HG03342 (cell line): ENCODE results near the gene F7.

Experiments
- ATAC-seq: cut with Tn5 transposase; IDR thresholded peaks from one replicate; pipeline ENCODE4 v1.9.1; 2021; ENCODE audit warnings: mild to moderate bottlenecking, moderate library complexity; ENCODE audit not compliant: unreplicated experiment

F7 gene

DNA sequence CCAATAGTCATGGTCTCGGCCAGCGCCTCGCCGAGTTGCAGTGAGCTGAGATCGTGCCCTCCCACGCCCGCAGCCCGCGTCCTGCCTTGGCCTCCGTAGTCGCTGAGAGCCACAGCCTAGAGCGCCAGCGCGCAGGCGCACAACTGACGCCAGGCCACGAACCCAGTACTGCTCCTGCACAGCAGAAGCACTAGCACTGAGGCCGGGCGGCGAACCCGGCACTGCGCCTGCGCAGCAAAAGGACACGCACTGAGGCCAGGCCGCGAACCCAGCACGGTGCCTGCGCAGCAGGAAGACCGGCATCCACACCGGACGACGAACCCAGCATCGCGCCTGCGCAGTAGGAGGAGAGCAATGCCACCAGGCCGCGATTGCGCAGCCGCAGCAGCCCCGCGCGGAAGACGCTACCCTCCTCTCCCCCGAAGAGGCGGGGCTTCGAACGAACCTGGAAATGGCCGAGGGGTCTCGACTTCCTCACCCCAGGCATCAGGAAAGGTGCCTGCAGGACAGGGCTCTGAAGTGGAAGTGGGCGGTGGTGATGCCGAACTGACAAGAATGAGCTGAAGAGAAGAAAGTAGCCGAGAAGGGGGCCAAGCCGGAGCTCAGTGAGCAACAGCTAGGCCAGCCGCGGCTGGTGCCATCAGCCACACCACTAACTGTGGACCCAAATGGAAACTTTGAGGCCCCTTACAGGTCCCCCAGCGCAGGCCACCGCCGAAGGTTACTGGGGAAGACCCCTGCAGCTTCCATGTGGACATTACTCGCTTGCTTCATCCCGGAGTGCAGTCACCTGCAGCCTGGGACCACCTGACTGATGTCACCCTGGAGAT lies 24.5 kb downstream of the F7 start:
- no peak for ATAC-seq

GRCh38 chr13:113135281-113135760 lies 29.7 kb downstream of the F7 start:
- ATAC-seq, result no peak

GRCh38 chr13:113137691-113138298 lies 32.2 kb downstream of the F7 start:
- no peak for ATAC-seq

DNA sequence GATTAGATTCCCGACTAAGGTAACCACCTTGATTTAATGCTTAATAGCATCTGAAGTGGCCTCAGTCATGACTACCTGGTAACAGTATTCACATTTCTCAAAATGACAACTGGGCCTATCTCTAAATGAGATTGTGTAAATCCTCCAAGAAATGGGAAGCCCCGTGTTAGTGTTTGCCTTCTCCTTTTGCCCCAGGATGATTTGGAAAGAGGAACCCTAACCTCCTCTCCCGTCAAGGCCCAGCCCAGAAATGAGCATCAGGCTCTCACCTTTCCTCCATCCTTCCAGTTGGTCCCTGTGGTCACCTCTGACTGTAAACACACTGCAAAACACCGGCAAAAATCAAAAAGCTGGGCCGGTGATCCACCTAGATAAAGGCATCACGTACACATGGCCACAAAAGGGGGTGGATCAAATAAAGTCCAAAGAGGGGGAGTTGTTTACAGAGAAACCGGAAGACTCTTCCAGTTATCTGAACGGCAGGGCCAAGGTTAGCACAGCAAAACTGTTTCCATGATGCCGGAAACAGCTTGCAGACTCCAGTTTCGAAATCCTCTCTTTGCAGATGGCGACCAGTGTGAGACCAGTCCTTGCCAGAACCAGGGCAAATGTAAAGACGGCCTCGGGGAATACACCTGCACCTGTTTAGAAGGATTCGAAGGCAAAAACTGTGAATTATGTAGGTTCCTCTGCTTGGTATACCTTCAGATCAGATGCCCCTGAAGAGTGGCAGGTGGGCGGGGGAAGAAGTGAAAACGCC lies 33.4 kb downstream of the F7 start:
- ATAC-seq, result no peak

GRCh38 chr13:113139577-113139976 lies 34.0 kb downstream of the F7 start:
- no peak for ATAC-seq

GRCh38 chr13:113140677-113141600 lies 35.3 kb downstream of the F7 start:
- ATAC-seq, result no peak

DNA sequence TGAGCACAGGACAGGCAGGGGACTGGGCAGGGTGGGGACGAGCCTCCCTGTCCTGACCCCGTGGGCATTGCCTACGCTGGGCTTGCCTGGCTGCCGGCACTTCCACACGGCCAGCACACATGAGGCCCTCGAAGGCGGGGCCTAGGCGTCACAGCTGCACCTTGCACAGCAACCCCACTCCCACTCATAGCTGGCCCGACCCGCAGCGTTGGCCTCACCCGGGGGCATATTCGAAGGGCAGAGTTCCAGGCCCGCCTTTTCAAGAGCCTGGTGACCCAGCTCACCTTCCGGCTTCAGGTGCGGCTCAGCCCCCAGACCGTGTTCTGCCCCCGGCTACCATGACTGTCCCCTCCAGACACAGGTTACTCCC lies 36.0 kb downstream of the F7 start:
- ATAC-seq, result no peak

- ATAC-seq, result no peak
Observed at GRCh38 chr13:113142876-113143275, 37.3 kb downstream of the F7 start.

DNA sequence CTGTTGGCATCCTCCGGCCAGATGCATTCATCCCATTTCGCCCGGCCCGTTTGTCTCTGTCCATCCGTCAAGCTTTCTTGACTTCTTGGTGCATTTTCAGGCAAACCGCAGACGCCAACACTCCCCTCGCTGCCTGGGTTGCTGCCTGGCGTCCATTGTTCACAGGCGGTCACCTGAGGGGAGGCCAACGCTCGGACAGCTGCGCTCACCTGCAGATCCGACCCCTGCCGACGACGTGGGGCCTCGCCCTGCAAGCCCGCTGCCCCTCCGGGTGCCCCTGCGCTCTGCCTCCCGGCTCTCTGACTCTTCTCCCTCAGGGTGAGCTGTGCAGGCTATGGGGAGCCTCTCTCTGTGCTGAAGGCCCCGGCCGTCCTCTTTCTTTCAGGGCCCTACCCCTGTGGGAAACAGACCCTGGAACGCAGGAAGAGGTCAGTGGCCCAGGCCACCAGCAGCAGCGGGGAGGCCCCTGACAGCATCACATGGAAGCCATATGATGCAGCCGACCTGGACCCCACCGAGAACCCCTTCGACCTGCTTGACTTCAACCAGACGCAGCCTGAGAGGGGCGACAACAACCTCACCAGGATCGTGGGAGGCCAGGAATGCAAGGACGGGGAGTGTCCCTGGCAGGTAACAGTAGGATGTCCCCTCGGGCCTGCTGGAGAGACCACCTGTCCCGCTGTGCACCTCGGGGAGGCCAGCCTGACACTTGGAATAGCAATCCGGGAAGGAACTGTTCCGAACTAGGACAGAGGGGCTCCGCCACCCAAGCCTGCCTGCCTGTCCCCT lies 38.1 kb downstream of the F7 start:
- ATAC-seq, result no peak

GRCh38 chr13:113144255-113144629 lies 38.7 kb downstream of the F7 start:
- no peak for ATAC-seq

DNA sequence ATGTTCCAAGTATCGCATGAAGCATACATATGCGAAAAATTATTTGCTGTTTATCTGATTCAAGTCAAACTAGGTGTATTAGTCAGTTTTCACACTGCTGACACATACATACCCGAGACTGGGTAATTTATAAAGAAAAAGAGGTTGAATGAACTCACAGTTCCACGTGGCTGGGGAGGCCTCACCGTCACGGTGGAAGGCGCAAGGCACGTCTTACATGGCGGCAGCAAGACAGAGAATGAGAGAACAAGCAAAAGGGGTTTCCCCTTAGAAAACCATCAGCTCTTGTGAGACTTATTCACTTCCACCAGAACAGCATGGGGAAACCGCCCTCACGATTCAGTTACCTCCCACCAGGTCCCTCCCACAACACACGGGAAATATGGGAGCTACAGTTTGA lies 39.9 kb downstream of the F7 start:
- no peak for ATAC-seq

DNA sequence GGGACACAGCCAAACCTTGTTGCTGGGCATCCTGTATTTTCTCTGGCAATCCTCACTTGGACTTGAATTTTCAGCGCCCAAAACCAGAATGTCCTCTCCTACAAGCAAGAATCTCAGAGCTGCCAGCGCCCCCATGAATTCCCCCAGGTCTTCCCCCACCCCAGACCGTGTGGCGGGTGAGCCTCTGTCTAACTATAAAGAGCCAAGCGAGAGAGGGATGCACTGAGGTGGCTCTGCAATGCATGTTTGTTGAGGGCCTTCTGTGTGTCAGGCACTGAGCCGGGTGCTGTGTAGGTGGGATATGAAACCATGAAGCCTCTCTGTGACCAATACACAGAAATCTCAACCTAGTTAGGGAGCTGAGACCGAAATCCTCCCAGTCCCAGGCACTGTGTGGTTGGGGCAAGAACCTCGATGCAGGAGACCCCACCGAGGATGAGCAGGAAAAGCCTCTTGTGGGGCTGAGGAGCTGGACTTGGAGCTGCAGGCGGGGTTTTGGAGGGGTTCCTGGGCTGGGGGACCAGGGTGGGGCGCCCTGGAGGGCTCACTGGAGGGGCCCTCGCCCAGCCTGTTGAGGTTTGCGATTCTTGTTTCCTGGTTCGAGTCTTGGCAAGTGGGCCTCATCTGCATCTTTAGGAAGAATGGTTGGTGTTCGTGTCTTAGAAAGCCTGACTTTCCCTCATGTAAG lies 40.5 kb downstream of the F7 start:
- no peak for ATAC-seq

DNA sequence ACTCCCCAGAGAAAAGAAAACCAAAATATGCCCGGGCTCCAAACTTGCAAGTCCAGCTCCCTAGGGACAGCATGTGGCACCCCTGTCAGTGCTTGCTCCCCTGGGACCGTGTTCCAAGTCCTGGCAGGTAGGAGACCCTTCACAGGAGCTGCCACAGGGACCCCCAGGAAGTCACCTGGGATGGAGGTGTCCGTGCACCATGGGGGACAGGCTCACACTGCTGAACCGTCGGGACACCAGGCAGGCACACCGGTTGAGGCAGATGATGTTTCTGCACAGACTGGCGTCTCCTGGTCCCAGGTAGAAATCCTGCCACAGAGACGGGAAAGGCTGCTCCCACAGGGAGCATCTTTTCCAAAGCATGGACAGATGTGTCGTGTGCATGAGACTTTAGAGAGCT lies 41.2 kb downstream of the F7 start:
- ATAC-seq, result no peak

GRCh38 chr13:113147206-113147605 lies 41.6 kb downstream of the F7 start:
- ATAC-seq, result no peak

GRCh38 chr13:113148407-113148806 lies 42.8 kb downstream of the F7 start:
- ATAC-seq, result no peak

- no peak for ATAC-seq
Observed at GRCh38 chr13:113148940-113149503, 43.4 kb downstream of the F7 start.

DNA sequence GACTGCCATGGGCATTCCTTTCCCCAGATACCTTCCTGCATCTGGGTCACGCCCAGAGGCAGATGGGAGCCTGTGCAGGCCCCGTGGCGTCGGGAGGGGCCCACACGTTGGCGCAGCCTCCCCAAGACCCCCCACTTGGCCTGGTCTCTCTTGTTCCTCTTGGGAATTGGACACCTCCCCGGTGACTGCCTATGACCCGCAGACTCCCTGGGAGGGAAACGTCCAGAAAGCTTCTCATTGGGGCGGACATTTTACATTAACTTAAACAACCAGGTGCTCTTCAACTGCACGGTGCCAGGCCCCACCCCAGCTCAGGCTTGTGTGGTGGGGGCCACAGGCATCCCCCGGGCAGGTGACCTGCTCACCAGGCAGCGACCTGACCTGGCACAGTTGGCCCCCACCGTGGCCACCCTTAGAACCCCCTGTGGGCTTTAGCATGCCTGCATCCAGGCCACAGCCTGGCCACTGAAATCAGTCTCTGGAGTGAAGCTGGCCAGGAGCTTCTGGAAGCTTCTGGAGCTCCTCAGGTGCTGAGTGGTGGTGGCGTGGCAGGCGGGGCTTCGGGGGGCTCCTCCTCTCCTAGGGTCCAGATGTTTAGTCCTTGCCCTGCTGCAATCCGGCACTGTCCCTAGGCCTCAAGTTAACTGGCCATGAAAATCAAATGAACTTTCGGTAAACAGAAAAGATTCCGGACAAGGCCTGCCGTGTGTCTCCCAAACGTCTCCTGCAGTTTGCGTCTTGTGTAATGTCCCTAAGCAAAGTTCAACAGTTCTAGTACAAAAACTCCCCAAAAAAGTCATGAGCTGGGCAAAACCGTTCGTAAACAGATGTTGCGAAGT lies 44.3 kb downstream of the F7 start:
- ATAC-seq, result no peak
